HG03060 (cell line): ENCODE data around the gene MAP6.
A peak's percentile ranks its signal among the peaks of the same experiment; 100 is the strongest.
"Not testable (repeated sequence)": the region's sequence is repeated elsewhere in the genome, so short reads cannot be mapped to it uniquely, and the experiment has no call there.

Experiments used
- ATAC-seq: cut with Tn5 transposase; IDR thresholded peaks from one replicate; pipeline ENCODE4 v1.9.1; 2021; ENCODE audit warnings: low read depth, moderate number of reproducible peaks; ENCODE audit not compliant: unreplicated experiment

Gene MAP6

GRCh38 chr11:75668451-75669297 is at the start of gene MAP6:
Gene MAP6 (minus strand): TSS chr11:75669038. CDS start chr11:75668369, 669 bp downstream.
- no peak for ATAC-seq

GRCh38 chr11:75717608-75718418 is 49.0 kb upstream of the MAP6 start, which contains the start of gene MOGAT2:
Gene MOGAT2 (plus strand): TSS chr11:75717838. CDS start chr11:75717889, 51 bp downstream.
- no peak for ATAC-seq

- no peak for ATAC-seq
These were observed 47.8 kb upstream of the MAP6 start for GRCh38 chr11:75716659-75717058.

- ATAC-seq = no peak
These were observed 46.9 kb upstream of the MAP6 start for GRCh38 chr11:75715688-75716087.

- ATAC-seq = no peak
These were observed 45.4 kb upstream of the MAP6 start for GRCh38 chr11:75714211-75714610.

- no peak for ATAC-seq
These were observed 37.5 kb upstream of the MAP6 start for GRCh38 chr11:75706260-75706729.

- no peak for ATAC-seq
These were observed 36.7 kb upstream of the MAP6 start for GRCh38 chr11:75705541-75705940.

- ATAC-seq = no peak
These were observed 34.9 kb upstream of the MAP6 start for GRCh38 chr11:75703695-75704237.

- no peak for ATAC-seq
These were observed 32.1 kb upstream of the MAP6 start for GRCh38 chr11:75700940-75701339.

- ATAC-seq = no peak
These were observed 29.2 kb upstream of the MAP6 start for GRCh38 chr11:75697906-75698581.

- ATAC-seq = no peak
These were observed 23.0 kb upstream of the MAP6 start for GRCh38 chr11:75691804-75692203.

GRCh38 chr11:75689863-75690609 is 21.2 kb upstream of the MAP6 start:
- peak; percentile 78 for ATAC-seq

- ATAC-seq = not testable (repeated sequence)
These were observed 15.0 kb upstream of the MAP6 start for GRCh38 chr11:75683856-75684255.

GRCh38 chr11:75679566-75679965 is 10.7 kb upstream of the MAP6 start:
- ATAC-seq = no peak

- ATAC-seq = no peak
These were observed 9.9 kb upstream of the MAP6 start for GRCh38 chr11:75678620-75679259.

- ATAC-seq = no peak
These were observed 9.1 kb upstream of the MAP6 start for GRCh38 chr11:75677909-75678308.

- ATAC-seq = no peak
These were observed 8.4 kb upstream of the MAP6 start for GRCh38 chr11:75677275-75677674.

- ATAC-seq = no peak
These were observed 5.2 kb upstream of the MAP6 start for GRCh38 chr11:75673977-75674582.
